ENCODE results near the gene CA4.

CA4 gene

GRCh38 chr17:60154616-60155426, 5.0 kb downstream of the CA4 start:
- peak in 20 of 56 donors; percentile 12 to 70 (median 36) for DNase-seq

GRCh38 chr17:60155427-60155814, 5.6 kb downstream of the CA4 start:
- DNase-seq: no peak

GRCh38 chr17:60155815-60156214, 6.0 kb downstream of the CA4 start:
- DNase-seq: no peak

GRCh38 chr17:60156746-60157145, 7.0 kb downstream of the CA4 start:
- peak in 2 of 56 donors; percentile 19 to 27 for DNase-seq

- no peak for DNase-seq
These were observed 7.8 kb downstream of the CA4 start for GRCh38 chr17:60157487-60158040.

GRCh38 chr17:60158751-60159478, 9.1 kb downstream of the CA4 start:
- DNase-seq: no peak

GRCh38 chr17:60159479-60159866, 9.7 kb downstream of the CA4 start:
- DNase-seq: no peak

GRCh38 chr17:60160829-60161501, 11.2 kb downstream of the CA4 start:
- DNase-seq: no peak

- DNase-seq: peak in 22 of 56 donors; percentile 14 to 71 (median 31)
These were observed 12.0 kb downstream of the CA4 start for GRCh38 chr17:60161598-60162330.

GRCh38 chr17:60163108-60163784, 13.5 kb downstream of the CA4 start:
- no peak for DNase-seq

GRCh38 chr17:60164164-60164563, 14.4 kb downstream of the CA4 start:
- no peak for DNase-seq

- DNase-seq: no peak
These were observed 14.9 kb downstream of the CA4 start for GRCh38 chr17:60164697-60165096.

GRCh38 chr17:60165223-60165622, 15.4 kb downstream of the CA4 start:
- DNase-seq: no peak

- no peak for DNase-seq
These were observed 16.2 kb downstream of the CA4 start for GRCh38 chr17:60165971-60166370.

- peak in 1 of 56 donors; percentile 22 for DNase-seq
These were observed 17.4 kb downstream of the CA4 start for GRCh38 chr17:60167065-60167741.

GRCh38 chr17:60168654-60169053, 18.9 kb downstream of the CA4 start:
- no peak for DNase-seq

- peak in 5 of 56 donors; percentile 7 to 59 (median 29) for DNase-seq
These were observed 20.4 kb downstream of the CA4 start for GRCh38 chr17:60169921-60170817.

GRCh38 chr17:60170835-60171752, 21.3 kb downstream of the CA4 start:
- DNase-seq: peak in 33 of 56 donors; percentile 10 to 77 (median 48)
